Fibroblast of the aortic adventitia (primary cell): ENCODE data around the gene BAZ1B. TPM values are rescaled to one million over a fixed set of nuclear protein-coding genes. Genes with fewer than 3 reads are reported as not detected.

Experiments
- DNase-seq: peaks from one replicate; pipeline ENCODE4 v3.0.0-alpha.2; 2010; ENCODE audit warnings: low read depth
- H3K4me3 ChIP-seq: 2 replicates; pipeline ENCODE4 v1.5.1; 2011; ENCODE audit warnings: low read depth, mild to moderate bottlenecking, control low read depth, low read length, moderate library complexity
- CTCF ChIP-seq: IDR thresholded peaks from 2 replicates; pipeline ENCODE4 v1.5.1; 2011; ENCODE audit warnings: mild to moderate bottlenecking, low read length, control low read depth, inconsistent platforms; ENCODE audit not compliant: insufficient read depth
- small RNA-seq: library from RNA; depleted of rRNA; stranded (forward); fragments of <200 nt; gene quantifications from one replicate; pipeline ENCODE3, GENCODE V24; 2012
- total RNA-seq: library from RNA; depleted of rRNA; stranded (reverse); fragments of >200 nt; gene quantifications from 2 replicates; pipeline ENCODE4 v1.2.3, GENCODE V29; 2012; ENCODE audit warnings: low replicate concordance

The BAZ1B gene
- total RNA-seq, 1 donor = 75.6 TPM

GRCh38 chr7:73397521-73398281 lies 124.4 kb downstream of the BAZ1B start:
- H3K4me3 ChIP-seq = no peak overlapping the region
- TF ChIP-seq CTCF = no peak
- DNase-seq = no peak

- no peak for TF ChIP-seq CTCF
- DNase-seq = no peak
- no peak overlapping the region for H3K4me3 ChIP-seq
Observed at GRCh38 chr7:73395538-73396503, 126.3 kb downstream of the BAZ1B start.

GRCh38 chr7:73394422-73394821 lies 127.7 kb downstream of the BAZ1B start:
- no peak overlapping the region for H3K4me3 ChIP-seq
- DNase-seq = no peak
- no peak for TF ChIP-seq CTCF

GRCh38 chr7:73391396-73391795 lies 130.7 kb downstream of the BAZ1B start:
- TF ChIP-seq CTCF = no peak
- no peak for DNase-seq
- H3K4me3 ChIP-seq = no peak overlapping the region

Small RNA genes within 50 kb of the gene (small RNA-seq; reads per million reads assigned to genes)
- not detected for gene RF00019
- not detected for gene RNU6-1198P

Other genes starting within 250 kb of the BAZ1B start
- 16.7 and 20.2 TPM in 2 replicates for gene NSUN5, start 213.5 kb downstream of the BAZ1B start, total RNA-seq
- not detected in 2 replicates for gene TRIM50, start 194.2 kb downstream of the BAZ1B start, total RNA-seq
- gene FKBP6, start 194.1 kb downstream of the BAZ1B start, total RNA-seq = not detected in 2 replicates
- gene FZD9, start 88.5 kb downstream of the BAZ1B start, total RNA-seq = 0.25 and 0.27 TPM in 2 replicates
- gene BCL7B, start 35.4 kb upstream of the BAZ1B start, total RNA-seq = 23.4 and 34.2 TPM in 2 replicates
- gene TBL2, start 56.3 kb upstream of the BAZ1B start, total RNA-seq = 16.4 and 44.6 TPM in 2 replicates
- 0.72 and 2.0 TPM in 2 replicates for gene MLXIPL, start 102.2 kb upstream of the BAZ1B start, total RNA-seq
- 1.9 and 31.2 TPM in 2 replicates for gene VPS37D, start 145.5 kb upstream of the BAZ1B start, total RNA-seq
- 1.9 and 3.4 TPM in 2 replicates for gene DNAJC30, start 161.2 kb upstream of the BAZ1B start, total RNA-seq
- gene BUD23, start 161.3 kb upstream of the BAZ1B start, total RNA-seq = 28.6 and 69.4 TPM in 2 replicates
- 3.6 and 27.9 TPM in 2 replicates for gene STX1A, start 197.4 kb upstream of the BAZ1B start, total RNA-seq
- gene ABHD11, start 216.5 kb upstream of the BAZ1B start, total RNA-seq = 5.0 and 14.8 TPM in 2 replicates
- gene CLDN3, start 248.0 kb upstream of the BAZ1B start, total RNA-seq = not detected in 2 replicates